ENCODE data around the gene JPH2.

DNA sequence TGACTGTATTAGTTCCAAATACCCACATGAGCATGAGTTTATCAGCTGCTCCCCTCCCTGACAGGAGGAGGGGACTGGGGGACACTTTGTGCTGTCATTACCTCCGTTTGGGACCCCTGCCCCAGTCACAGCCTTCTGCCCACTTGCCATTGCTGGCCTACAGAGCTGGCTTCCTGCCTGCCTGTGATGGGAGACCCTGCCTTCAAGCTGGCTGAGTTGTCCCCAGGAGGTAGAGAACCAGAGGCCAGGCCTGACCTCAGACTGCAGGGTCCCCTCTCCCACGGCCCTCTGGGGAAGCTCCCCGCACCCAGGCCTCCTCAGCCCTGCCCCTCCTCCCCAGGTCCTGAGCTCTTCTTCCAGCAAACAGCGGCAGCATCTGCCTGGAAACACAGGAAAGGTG, 105.5 kb downstream of the JPH2 start:
- TF ChIP-seq, protein P1, sequence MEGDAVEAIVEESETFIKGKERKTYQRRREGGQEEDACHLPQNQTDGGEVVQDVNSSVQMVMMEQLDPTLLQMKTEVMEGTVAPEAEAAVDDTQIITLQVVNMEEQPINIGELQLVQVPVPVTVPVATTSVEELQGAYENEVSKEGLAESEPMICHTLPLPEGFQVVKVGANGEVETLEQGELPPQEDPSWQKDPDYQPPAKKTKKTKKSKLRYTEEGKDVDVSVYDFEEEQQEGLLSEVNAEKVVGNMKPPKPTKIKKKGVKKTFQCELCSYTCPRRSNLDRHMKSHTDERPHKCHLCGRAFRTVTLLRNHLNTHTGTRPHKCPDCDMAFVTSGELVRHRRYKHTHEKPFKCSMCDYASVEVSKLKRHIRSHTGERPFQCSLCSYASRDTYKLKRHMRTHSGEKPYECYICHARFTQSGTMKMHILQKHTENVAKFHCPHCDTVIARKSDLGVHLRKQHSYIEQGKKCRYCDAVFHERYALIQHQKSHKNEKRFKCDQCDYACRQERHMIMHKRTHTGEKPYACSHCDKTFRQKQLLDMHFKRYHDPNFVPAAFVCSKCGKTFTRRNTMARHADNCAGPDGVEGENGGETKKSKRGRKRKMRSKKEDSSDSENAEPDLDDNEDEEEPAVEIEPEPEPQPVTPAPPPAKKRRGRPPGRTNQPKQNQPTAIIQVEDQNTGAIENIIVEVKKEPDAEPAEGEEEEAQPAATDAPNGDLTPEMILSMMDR (IDR thresholded peaks at IDR 0.05; ENCODE audit: insufficient read depth, low read depth, low read length), result no peak
- no peak for TF ChIP-seq EZH2 (IDR thresholded peaks at IDR 0.05; ENCODE audit: insufficient read depth, low read length)
